NCI-H2196 treated with DMSO at 0.1 percent for 48 hours (cell line): ENCODE results near the gene NUDT11.
"Not testable (repeated sequence)": the region's sequence is repeated elsewhere in the genome, so short reads cannot be mapped to it uniquely, and the experiment has no call there.

Source experiments
- DNase-seq: peaks from one replicate; lab custom pipeline; 2025; ENCODE audit not compliant: unreplicated experiment; lab: John Stamatoyannopoulos, UW

NUDT11 gene

GRCh38 chrX:51496501-51497291 is at the start of gene NUDT11:
Gene NUDT11, minus strand, starts transcription at chrX:51496592. Its CDS starts 148 bp downstream, at chrX:51496444.
- no peak for DNase-seq

- no peak for DNase-seq
These were observed 24.0 kb upstream of the NUDT11 start for GRCh38 chrX:51520393-51520792.

- not testable (repeated sequence) for DNase-seq
These were observed 22.7 kb upstream of the NUDT11 start for GRCh38 chrX:51519131-51519530.

- no peak for DNase-seq
These were observed 11.2 kb upstream of the NUDT11 start for GRCh38 chrX:51507551-51507950.

GRCh38 chrX:51495701-51496488 is 497 bp downstream of the NUDT11 start:
- not testable (repeated sequence) for DNase-seq

- DNase-seq = no peak
These were observed 2.0 kb downstream of the NUDT11 start for GRCh38 chrX:51494409-51494808.

- DNase-seq = no peak
These were observed 8.5 kb downstream of the NUDT11 start for GRCh38 chrX:51487960-51488267.

GRCh38 chrX:51484616-51485015 is 11.8 kb downstream of the NUDT11 start:
- DNase-seq = no peak

GRCh38 chrX:51482411-51482810 is 14.0 kb downstream of the NUDT11 start:
- DNase-seq = not testable (repeated sequence)

- no peak for DNase-seq
These were observed 19.5 kb downstream of the NUDT11 start for GRCh38 chrX:51476930-51477329.

GRCh38 chrX:51463322-51463721 is 33.1 kb downstream of the NUDT11 start:
- no peak for DNase-seq

GRCh38 chrX:51461053-51462044 is 35.0 kb downstream of the NUDT11 start:
- DNase-seq = no peak

GRCh38 chrX:51459125-51459524 is 37.3 kb downstream of the NUDT11 start:
- DNase-seq = no peak

GRCh38 chrX:51456814-51457213 is 39.6 kb downstream of the NUDT11 start:
- DNase-seq = no peak

- DNase-seq = no peak
These were observed 40.1 kb downstream of the NUDT11 start for GRCh38 chrX:51456246-51456645.

- DNase-seq = no peak
These were observed 56.0 kb downstream of the NUDT11 start for GRCh38 chrX:51440365-51440764.
